DMS114 treated with DMSO at 0.1 percent for 48 hours (cell line): Measurements from ENCODE around the gene KIRREL3.
"Not testable (repeated sequence)": the region's sequence is repeated elsewhere in the genome, so short reads cannot be mapped to it uniquely, and the experiment has no call there.

Experiments
- DNase-seq: peaks from one replicate; lab custom pipeline; 2025; ENCODE audit not compliant: unreplicated experiment; lab: John Stamatoyannopoulos, UW

The KIRREL3 gene

DNA sequence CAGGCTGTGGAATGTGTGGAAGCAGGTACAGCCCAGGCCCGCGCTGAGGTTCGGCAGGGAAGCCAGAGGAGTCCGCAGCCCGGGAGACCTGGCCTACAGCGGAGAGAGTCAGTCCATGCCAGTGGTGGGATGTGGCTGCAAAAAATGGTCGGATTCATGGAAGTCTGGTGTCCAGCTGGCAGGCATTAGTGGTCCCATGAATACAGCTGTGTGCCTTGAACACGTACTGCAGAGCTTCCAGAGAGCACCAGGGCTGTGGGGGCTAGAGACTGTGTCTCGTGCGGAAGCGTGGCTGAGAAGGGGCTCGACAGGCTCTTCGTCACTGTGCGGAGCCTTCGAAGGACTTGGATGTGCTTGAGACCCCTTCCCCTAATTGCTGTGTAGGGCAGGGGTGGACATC is 604.3 kb downstream of the KIRREL3 start:
- DNase-seq: not testable (repeated sequence)

- not testable (repeated sequence) for DNase-seq
Measured at GRCh38 chr11:126395784-126396183, 604.8 kb downstream of the KIRREL3 start.

- not testable (repeated sequence) for DNase-seq
Measured at GRCh38 chr11:126394634-126395072, 605.9 kb downstream of the KIRREL3 start.

GRCh38 chr11:126394036-126394435 is 606.5 kb downstream of the KIRREL3 start:
- DNase-seq: no peak

DNA sequence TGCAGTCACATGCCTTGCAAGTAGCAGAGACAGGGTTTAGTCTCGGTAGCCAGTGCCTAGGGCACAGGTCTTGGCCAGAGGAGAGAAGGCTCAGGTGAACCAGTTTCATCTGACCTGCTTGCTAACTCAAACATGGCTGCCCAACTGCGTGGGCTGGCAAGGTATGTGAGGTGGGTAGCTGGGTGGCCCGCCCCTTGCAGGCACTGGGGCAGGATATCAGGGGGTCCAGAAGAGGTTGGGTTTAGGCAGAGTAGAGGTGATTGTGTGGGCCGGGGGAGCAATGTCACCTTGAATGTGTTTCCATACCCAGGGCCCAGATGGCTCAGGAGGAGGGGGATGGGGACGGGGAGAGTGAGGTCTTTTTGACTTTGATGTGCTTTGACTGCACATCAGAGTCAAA is 607.4 kb downstream of the KIRREL3 start:
- DNase-seq: no peak

DNA sequence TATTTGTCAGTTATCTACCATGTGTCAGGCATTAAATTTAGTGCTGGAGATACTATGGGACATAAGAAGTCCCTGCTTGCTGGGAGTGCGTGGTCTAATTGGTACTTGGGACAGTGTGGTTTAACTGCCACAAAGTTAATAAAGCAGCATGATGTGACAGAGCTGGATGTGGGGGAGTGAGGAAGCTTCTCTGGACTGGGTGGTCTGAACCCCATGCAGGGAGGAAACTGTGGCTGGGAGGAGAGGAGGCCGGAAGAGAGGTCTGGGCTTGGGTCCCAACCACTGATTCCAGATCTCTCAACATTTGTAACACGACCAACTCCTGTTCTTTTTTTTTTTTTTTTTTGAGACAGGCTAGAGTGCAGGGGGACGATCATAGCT is 607.9 kb downstream of the KIRREL3 start:
- DNase-seq: no peak

- no peak for DNase-seq
Measured at GRCh38 chr11:126391970-126392632, 608.5 kb downstream of the KIRREL3 start.

- DNase-seq: no peak
Measured at GRCh38 chr11:126391286-126391954, 609.1 kb downstream of the KIRREL3 start.

GRCh38 chr11:126390272-126390867 is 610.2 kb downstream of the KIRREL3 start:
- no peak for DNase-seq

- DNase-seq: no peak
Measured at GRCh38 chr11:126387857-126388256, 612.7 kb downstream of the KIRREL3 start.

GRCh38 chr11:126386729-126387071 is 613.9 kb downstream of the KIRREL3 start:
- not testable (repeated sequence) for DNase-seq

GRCh38 chr11:126385991-126386728 is 614.4 kb downstream of the KIRREL3 start:
- DNase-seq: no peak

GRCh38 chr11:126384449-126385070 is 616.0 kb downstream of the KIRREL3 start:
- no peak for DNase-seq

- no peak for DNase-seq
Measured at GRCh38 chr11:126383339-126384335, 616.9 kb downstream of the KIRREL3 start.

- not testable (repeated sequence) for DNase-seq
Measured at GRCh38 chr11:126382641-126383040, 617.9 kb downstream of the KIRREL3 start.

- DNase-seq: not testable (repeated sequence)
Measured at GRCh38 chr11:126381960-126382359, 618.6 kb downstream of the KIRREL3 start.

DNA sequence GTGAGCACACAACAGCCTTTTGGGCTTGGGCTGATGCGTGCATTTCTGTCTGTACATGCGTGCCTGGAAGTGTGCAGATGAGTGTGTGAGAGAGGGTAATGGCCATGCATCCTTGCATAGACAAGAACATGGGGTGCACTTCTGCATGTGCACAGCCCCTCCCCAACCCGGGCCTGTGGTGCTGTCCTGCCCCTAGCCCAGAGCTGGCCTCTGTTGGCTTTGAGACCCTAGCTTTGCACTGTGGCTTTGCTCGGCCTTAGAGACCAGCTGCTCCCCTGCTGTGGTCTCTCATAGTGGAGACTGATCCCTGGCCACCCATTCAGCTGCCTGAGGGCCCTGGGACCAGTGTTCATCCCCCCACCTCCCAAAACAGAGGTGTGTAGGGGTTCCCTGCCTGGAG is 619.7 kb downstream of the KIRREL3 start:
- DNase-seq: no peak

- DNase-seq: no peak
Measured at GRCh38 chr11:126378763-126379162, 621.8 kb downstream of the KIRREL3 start.

- DNase-seq: no peak
Measured at GRCh38 chr11:126375726-126376125, 624.8 kb downstream of the KIRREL3 start.
